Tibial artery (tissue), 4 donors: ENCODE measurements around the gene OSBPL3.
"Not testable (repeated sequence)": the region's sequence is repeated elsewhere in the genome, so short reads cannot be mapped to it uniquely, and the experiment has no call there.

ENCODE experiments used
- DNase-seq, 2 donors: peaks; one replicate each; pipeline ENCODE4 v3.0.0-alpha.2; 2019
- H3K27ac ChIP-seq, 2 donors: fragments of 200-600 bp; sonication (generic) in 1 of 2; 1 replicate in 1 of 2; 2 replicates in 1 of 2; pipeline ENCODE4 v1.5.1; 2018 to 2019; ENCODE audit warnings: mild to moderate bottlenecking in 1 of 2
- H3K27me3 ChIP-seq, 2 donors: fragments of 200-600 bp; sonication (generic) in 1 of 2; one replicate each; pipeline versions ENCODE4 v1.5.1 to v1.6.0; 2016 to 2019
- H3K36me3 ChIP-seq, 3 donors: fragments of 200-600 bp; sonication (generic) in 2 of 3; one replicate each; pipeline ENCODE4 v1.5.1; 2016 to 2019; ENCODE audit warnings: mild to moderate bottlenecking in 2 of 3
- H3K4me1 ChIP-seq, 4 donors: fragments of 200-600 bp; sonication (generic) in 2 of 4; 1 replicate in 3 of 4; 2 replicates in 1 of 4; pipeline ENCODE4 v1.5.1; 2016 to 2019
- H3K4me3 ChIP-seq, 2 donors: fragments of 200-600 bp; sonication (generic) in 1 of 2; 1 replicate in 1 of 2; 2 replicates in 1 of 2; pipeline ENCODE4 v1.5.1; 2018 to 2019; ENCODE audit warnings: mild to moderate bottlenecking in 2 of 2
- H3K9me3 ChIP-seq, 3 donors: fragments of 200-600 bp; sonication (generic) in 1 of 3; one replicate each; pipeline ENCODE4 v1.5.1; 2016 to 2019
- intact Hi-C: fragments of 100-400 bp; cut with DNase I; formaldehyde crosslinking; loops from one replicate; pipeline ENCODE4 v1.15.0; 2023; ENCODE audit warnings: low total_unique reads
- TF ChIP-seq, protein P1 (sequence below), 2 experiments: fragments of 200-600 bp in 1 of 2; fragments of 450-650 bp in 1 of 2; IDR thresholded peaks; one replicate each; pipeline ENCODE4 v1.5.1; 2017 to 2019; ENCODE audit warnings: antibody characterized with exemption in 2 of 2, mild to moderate bottlenecking in 1 of 2, moderate library complexity in 1 of 2

Gene OSBPL3

DNA sequence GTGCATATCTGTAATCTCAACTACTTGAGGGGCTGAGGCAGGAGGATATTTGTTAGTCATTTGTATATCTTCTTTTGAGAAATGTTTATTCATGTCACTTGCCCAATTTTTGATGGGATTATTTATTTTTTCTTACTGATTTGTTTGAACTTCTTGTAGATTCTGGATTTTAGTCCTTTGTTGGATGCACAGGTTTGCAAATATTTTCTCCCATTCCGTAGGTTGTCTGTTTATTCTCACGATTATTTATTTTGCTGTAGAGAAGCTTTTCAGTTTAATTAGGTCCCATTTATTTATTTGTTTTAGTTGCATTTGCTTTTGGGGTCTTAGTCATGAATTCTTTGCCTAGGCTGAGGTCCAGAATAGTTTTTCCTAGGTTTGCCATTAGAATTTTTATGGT, 44.1 kb upstream of the OSBPL3 start:
- H3K27ac ChIP-seq = no peak overlapping the region
- TF ChIP-seq, protein P1, sequence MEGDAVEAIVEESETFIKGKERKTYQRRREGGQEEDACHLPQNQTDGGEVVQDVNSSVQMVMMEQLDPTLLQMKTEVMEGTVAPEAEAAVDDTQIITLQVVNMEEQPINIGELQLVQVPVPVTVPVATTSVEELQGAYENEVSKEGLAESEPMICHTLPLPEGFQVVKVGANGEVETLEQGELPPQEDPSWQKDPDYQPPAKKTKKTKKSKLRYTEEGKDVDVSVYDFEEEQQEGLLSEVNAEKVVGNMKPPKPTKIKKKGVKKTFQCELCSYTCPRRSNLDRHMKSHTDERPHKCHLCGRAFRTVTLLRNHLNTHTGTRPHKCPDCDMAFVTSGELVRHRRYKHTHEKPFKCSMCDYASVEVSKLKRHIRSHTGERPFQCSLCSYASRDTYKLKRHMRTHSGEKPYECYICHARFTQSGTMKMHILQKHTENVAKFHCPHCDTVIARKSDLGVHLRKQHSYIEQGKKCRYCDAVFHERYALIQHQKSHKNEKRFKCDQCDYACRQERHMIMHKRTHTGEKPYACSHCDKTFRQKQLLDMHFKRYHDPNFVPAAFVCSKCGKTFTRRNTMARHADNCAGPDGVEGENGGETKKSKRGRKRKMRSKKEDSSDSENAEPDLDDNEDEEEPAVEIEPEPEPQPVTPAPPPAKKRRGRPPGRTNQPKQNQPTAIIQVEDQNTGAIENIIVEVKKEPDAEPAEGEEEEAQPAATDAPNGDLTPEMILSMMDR (IDR thresholded peaks at IDR 0.05) = no peak
- H3K4me1 ChIP-seq = no peaks in the 10 kb centered on the region

GRCh38 chr7:25017671-25018070, 37.7 kb upstream of the OSBPL3 start:
- DNase-seq, intact Hi-C loops, H3K27ac ChIP-seq, H3K4me1 ChIP-seq, H3K4me3 ChIP-seq, H3K36me3 ChIP-seq, H3K9me3 ChIP-seq, H3K27me3 ChIP-seq: not testable (repeated sequence)

More for the DNA sequence above, 44.1 kb upstream of the OSBPL3 start:
- intact Hi-C loops = no loop called here
- no peaks in the 10 kb centered on the region for H3K27me3 ChIP-seq
- H3K9me3 ChIP-seq = no peaks in the 10 kb centered on the region
- no peak overlapping the region for H3K4me3 ChIP-seq
- H3K36me3 ChIP-seq = no peaks in the 10 kb centered on the region
- no peak for DNase-seq

GRCh38 chr7:25014756-25015155, 34.8 kb upstream of the OSBPL3 start:
- H3K4me3 ChIP-seq = no peak overlapping the region
- no peaks in the 10 kb centered on the region for H3K9me3 ChIP-seq
- no peaks in the 10 kb centered on the region for H3K4me1 ChIP-seq
- no peak for DNase-seq
- TF ChIP-seq, protein P1 (IDR thresholded peaks at IDR 0.05) = no peak
- peaks cover 0 to 4% of the 10 kb centered on the region in 2 donors for H3K27me3 ChIP-seq
- H3K36me3 ChIP-seq = no peaks in the 10 kb centered on the region
- H3K27ac ChIP-seq = no peak overlapping the region
- intact Hi-C loops = no loop called here

GRCh38 chr7:25012710-25013109, 32.7 kb upstream of the OSBPL3 start:
- H3K9me3 ChIP-seq, H3K4me3 ChIP-seq, intact Hi-C loops, H3K36me3 ChIP-seq, H3K27me3 ChIP-seq, H3K4me1 ChIP-seq, H3K27ac ChIP-seq, DNase-seq: not testable (repeated sequence)

DNA sequence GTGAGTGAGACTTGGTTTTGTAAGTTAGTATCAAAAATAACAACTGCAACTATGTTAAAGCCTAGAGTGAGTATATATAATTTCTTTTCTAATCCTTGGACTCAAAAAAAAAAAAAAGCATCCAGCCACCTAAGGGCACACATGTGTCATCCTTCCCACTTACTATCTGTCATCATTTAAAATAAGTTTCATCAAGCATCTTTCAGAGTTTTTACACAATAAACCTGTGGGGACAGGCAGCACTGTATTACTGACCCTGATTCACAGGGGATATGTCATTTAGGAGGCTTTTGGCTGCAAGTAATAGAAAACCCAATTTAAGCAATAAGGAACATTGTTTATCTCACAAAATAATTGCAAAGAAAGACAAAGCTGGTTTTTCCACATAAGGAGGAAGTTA, 32.3 kb upstream of the OSBPL3 start:
- no peak for DNase-seq
- intact Hi-C loops = no loop called here
- H3K36me3 ChIP-seq = no peaks in the 10 kb centered on the region
- no peak overlapping the region for H3K4me3 ChIP-seq
- peaks cover 0 to 5% (median 0%) of the 10 kb centered on the region in 3 donors for H3K9me3 ChIP-seq
- H3K4me1 ChIP-seq = no peaks in the 10 kb centered on the region
- TF ChIP-seq, protein P1 (IDR thresholded peaks at IDR 0.05) = no peak
- no peak overlapping the region for H3K27ac ChIP-seq
- H3K27me3 ChIP-seq = peaks cover 0 to 4% of the 10 kb centered on the region in 2 donors

- H3K27me3 ChIP-seq = no peaks in the 10 kb centered on the region
- H3K4me1 ChIP-seq = no peaks in the 10 kb centered on the region
- intact Hi-C loops = no loop called here
- no peak for DNase-seq
- no peak overlapping the region for H3K27ac ChIP-seq
- no peak overlapping the region for H3K4me3 ChIP-seq
- TF ChIP-seq, protein P1 (IDR thresholded peaks at IDR 0.05) = no peak
- H3K36me3 ChIP-seq = no peaks in the 10 kb centered on the region
- H3K9me3 ChIP-seq = peaks cover 0 to 5% (median 0%) of the 10 kb centered on the region in 3 donors
Observed at GRCh38 chr7:25009257-25009656, 29.3 kb upstream of the OSBPL3 start.

- H3K27me3 ChIP-seq = no peaks in the 10 kb centered on the region
- intact Hi-C loops = no loop called here
- TF ChIP-seq, protein P1 (IDR thresholded peaks at IDR 0.05) = no peak
- no peaks in the 10 kb centered on the region for H3K4me1 ChIP-seq
- H3K4me3 ChIP-seq = no peak overlapping the region
- H3K9me3 ChIP-seq = peaks cover 0 to 5% (median 0%) of the 10 kb centered on the region in 3 donors
- no peak for DNase-seq
- H3K27ac ChIP-seq = no peak overlapping the region
- H3K36me3 ChIP-seq = no peaks in the 10 kb centered on the region
Observed at GRCh38 chr7:25007668-25008067, 27.7 kb upstream of the OSBPL3 start.
